Trophoblast cell (in vitro differentiated cells and primary cell): Measurements from ENCODE around the gene ADAMTSL4.

Experiments
- DNase-seq, 2 donors: peaks; one replicate each; pipeline ENCODE4 v3.0.0-alpha.2; 2016
- H2AFZ ChIP-seq: 2 replicates; pipeline ENCODE4 v1.6.1; 2013; ENCODE audit warnings: low read length, moderate library complexity, mild to moderate bottlenecking; ENCODE audit not compliant: insufficient read depth, poor library complexity
- H2AK5ac ChIP-seq: 2 replicates; pipeline ENCODE4 v1.6.1; 2013; ENCODE audit warnings: mild to moderate bottlenecking, low read length
- H2BK120ac ChIP-seq: 2 replicates; pipeline ENCODE4 v1.6.1; 2013; ENCODE audit warnings: low read length, mild to moderate bottlenecking, moderate library complexity; ENCODE audit not compliant: insufficient read depth, poor library complexity
- H2BK12ac ChIP-seq: 2 replicates; pipeline ENCODE4 v1.6.1; 2013; ENCODE audit warnings: mild to moderate bottlenecking, low read length, moderate library complexity
- H2BK5ac ChIP-seq: 2 replicates; pipeline ENCODE4 v1.6.1; 2013; ENCODE audit warnings: low read length, low read depth, moderate library complexity, mild to moderate bottlenecking; ENCODE audit not compliant: poor library complexity
- H3K14ac ChIP-seq: 2 replicates; pipeline ENCODE4 v1.6.1; 2013; ENCODE audit warnings: mild to moderate bottlenecking, low read length
- H3K18ac ChIP-seq: 2 replicates; pipeline ENCODE4 v1.6.1; 2013; ENCODE audit warnings: mild to moderate bottlenecking, low read length
- H3K23ac ChIP-seq: 2 replicates; pipeline ENCODE4 v1.6.1; 2013; ENCODE audit warnings: low read length
- H3K27ac ChIP-seq: 2 replicates; pipeline ENCODE4 v1.5.1; 2013; ENCODE audit warnings: low read depth, mild to moderate bottlenecking, inconsistent platforms, low read length, moderate library complexity
- H3K27me3 ChIP-seq: 2 replicates; pipeline ENCODE4 v1.6.1; 2013; ENCODE audit warnings: inconsistent platforms, mild to moderate bottlenecking, low read length, moderate library complexity; ENCODE audit not compliant: insufficient read depth
- H3K36me3 ChIP-seq, 2 experiments: 1 replicate in 1 of 2; 2 replicates in 1 of 2; pipeline ENCODE4 v1.6.1; 2013; ENCODE audit warnings: low read length in 2 of 2, mild to moderate bottlenecking in 2 of 2, moderate library complexity in 1 of 2; ENCODE audit not compliant: insufficient read depth in 2 of 2, control insufficient read depth in 1 of 2
- H3K4ac ChIP-seq: 2 replicates; pipeline ENCODE4 v1.6.1; 2013; ENCODE audit warnings: low read depth, mild to moderate bottlenecking, low read length, moderate library complexity
- H3K4me1 ChIP-seq, 2 experiments: 1 replicate in 1 of 2; 2 replicates in 1 of 2; pipeline ENCODE4 v1.6.1; 2013; ENCODE audit warnings: low read length in 2 of 2, mild to moderate bottlenecking in 2 of 2, moderate library complexity in 1 of 2; ENCODE audit not compliant: insufficient read depth in 2 of 2, control insufficient read depth in 1 of 2
- H3K4me2 ChIP-seq: 2 replicates; pipeline ENCODE4 v1.6.1; 2013; ENCODE audit warnings: inconsistent platforms, mild to moderate bottlenecking, low read length, moderate library complexity
- H3K4me3 ChIP-seq: 2 replicates; pipeline ENCODE4 v1.5.1; 2013; ENCODE audit warnings: mild to moderate bottlenecking, low read depth, low read length, inconsistent platforms
- H3K79me1 ChIP-seq: one replicate; pipeline ENCODE4 v1.6.1; 2013; ENCODE audit warnings: low read length
- H3K79me2 ChIP-seq: 2 replicates; pipeline ENCODE4 v1.6.1; 2013; ENCODE audit warnings: low read length, mild to moderate bottlenecking; ENCODE audit not compliant: control insufficient read depth, insufficient read depth, poor library complexity
- H3K9ac ChIP-seq: 2 replicates; pipeline ENCODE4 v1.6.1; 2013; ENCODE audit warnings: mild to moderate bottlenecking, low read length
- H3K9me3 ChIP-seq: 2 replicates; pipeline ENCODE4 v1.6.1; 2013; ENCODE audit warnings: low read depth, mild to moderate bottlenecking, control low read depth, inconsistent platforms, low read length; ENCODE audit not compliant: insufficient read depth
- H4K12ac ChIP-seq: 2 replicates; pipeline ENCODE4 v1.6.1; 2013; ENCODE audit warnings: low read depth, mild to moderate bottlenecking, low read length, moderate library complexity
- H4K8ac ChIP-seq: 2 replicates; pipeline ENCODE4 v1.6.1; 2013; ENCODE audit warnings: low read depth, mild to moderate bottlenecking, low read length, moderate library complexity
- H4K91ac ChIP-seq: one replicate; pipeline ENCODE4 v1.6.1; 2013; ENCODE audit warnings: low read depth, mild to moderate bottlenecking, low read length, moderate library complexity
- WGBS: extraction: QIAGEN DNeasy Blood & Tissue Kit; methylation state at CpG from one replicate; pipeline ENCODE4 v1.1.7; 2013; ENCODE audit warnings: missing lambda C conversion rate; ENCODE audit not compliant: insufficient read length, insufficient coverage; ENCODE audit errors: extremely low coverage; 5-methylcytosine and 5-hydroxymethylcytosine counted together

The ADAMTSL4 gene

DNA sequence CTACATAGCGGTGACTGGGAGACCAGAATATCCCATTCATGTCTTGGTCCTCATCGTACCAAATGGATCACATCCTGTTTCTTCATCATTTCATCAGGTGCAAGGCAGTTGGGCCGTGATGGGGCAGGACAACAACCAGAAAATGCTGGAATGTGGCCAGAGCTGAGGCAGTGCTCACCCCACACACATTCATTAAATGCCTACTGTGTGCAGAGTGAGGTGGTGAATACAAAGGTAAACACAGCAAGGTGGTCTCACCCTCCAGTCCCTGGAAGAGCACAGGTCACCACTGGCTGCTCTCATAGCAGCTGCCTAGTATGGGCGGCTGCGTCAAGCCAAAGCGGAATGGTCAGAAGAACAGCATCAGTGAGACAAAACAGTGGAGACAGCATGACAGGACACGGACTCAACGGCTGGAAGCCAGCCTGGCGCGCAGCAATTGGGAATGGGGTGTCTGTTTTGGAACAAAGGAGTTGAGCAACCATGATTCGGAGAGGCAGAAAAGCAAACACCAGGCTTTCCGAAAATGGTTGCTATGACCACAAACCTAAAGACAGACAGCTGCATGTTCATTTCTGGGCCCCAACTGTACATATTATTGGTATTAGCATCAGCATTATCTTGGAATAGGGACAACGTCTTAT, 5.6 kb upstream of the ADAMTSL4 start:
- H3K36me3 ChIP-seq: no peaks in the 10 kb centered on the region
- H4K12ac ChIP-seq: no peak overlapping the region
- no peak overlapping the region for H3K4me2 ChIP-seq
- DNase-seq: no peak
- H4K8ac ChIP-seq: no peak overlapping the region
- no peak overlapping the region for H3K9ac ChIP-seq
- H3K79me2 ChIP-seq: peaks cover under 1% of the 10 kb centered on the region
- peak overlapping the region; percentile 82 for H3K23ac ChIP-seq
- H3K9me3 ChIP-seq: no peaks in the 10 kb centered on the region
- H3K14ac ChIP-seq: no peak overlapping the region
- no peak overlapping the region for H2BK120ac ChIP-seq
- no peak overlapping the region for H3K4me3 ChIP-seq
- no peak overlapping the region for H3K27ac ChIP-seq
- H3K18ac ChIP-seq: no peak overlapping the region
- H2BK5ac ChIP-seq: no peak overlapping the region
- H2AFZ ChIP-seq: no peak overlapping the region
- H3K79me1 ChIP-seq: peaks cover 4% of the 10 kb centered on the region
- no peak overlapping the region for H2AK5ac ChIP-seq
- H3K4me1 ChIP-seq: peaks cover 2 to 3% of the 10 kb centered on the region in 2 experiments
- H4K91ac ChIP-seq: no peak overlapping the region
- no peaks in the 10 kb centered on the region for H3K27me3 ChIP-seq
- no peak overlapping the region for H3K4ac ChIP-seq
- no CpG with 5 or more reads among the region's 13 CpGs for WGBS
- no peak overlapping the region for H2BK12ac ChIP-seq

- H3K9me3 ChIP-seq: no peaks in the 10 kb centered on the region
- H2BK12ac ChIP-seq: no peak overlapping the region
- peaks cover 4% of the 10 kb centered on the region for H3K79me2 ChIP-seq
- H3K4me3 ChIP-seq: no peak overlapping the region
- no peak overlapping the region for H3K18ac ChIP-seq
- no CpG with 5 or more reads among the region's 3 CpGs for WGBS
- no peak overlapping the region for H2AFZ ChIP-seq
- no peak overlapping the region for H4K91ac ChIP-seq
- no peak for DNase-seq
- H3K79me1 ChIP-seq: peaks cover 6% of the 10 kb centered on the region
- no peak overlapping the region for H2BK5ac ChIP-seq
- H4K8ac ChIP-seq: no peak overlapping the region
- peaks cover 0 to 2% of the 10 kb centered on the region in 2 experiments for H3K4me1 ChIP-seq
- no peaks in the 10 kb centered on the region for H3K36me3 ChIP-seq
- H3K23ac ChIP-seq: no peak overlapping the region
- H3K4me2 ChIP-seq: no peak overlapping the region
- H2AK5ac ChIP-seq: no peak overlapping the region
- H3K4ac ChIP-seq: no peak overlapping the region
- no peak overlapping the region for H4K12ac ChIP-seq
- H3K9ac ChIP-seq: no peak overlapping the region
- no peaks in the 10 kb centered on the region for H3K27me3 ChIP-seq
- no peak overlapping the region for H2BK120ac ChIP-seq
- no peak overlapping the region for H3K14ac ChIP-seq
- no peak overlapping the region for H3K27ac ChIP-seq
These were observed 5.0 kb upstream of the ADAMTSL4 start for GRCh38 chr1:150544204-150544603.

DNA sequence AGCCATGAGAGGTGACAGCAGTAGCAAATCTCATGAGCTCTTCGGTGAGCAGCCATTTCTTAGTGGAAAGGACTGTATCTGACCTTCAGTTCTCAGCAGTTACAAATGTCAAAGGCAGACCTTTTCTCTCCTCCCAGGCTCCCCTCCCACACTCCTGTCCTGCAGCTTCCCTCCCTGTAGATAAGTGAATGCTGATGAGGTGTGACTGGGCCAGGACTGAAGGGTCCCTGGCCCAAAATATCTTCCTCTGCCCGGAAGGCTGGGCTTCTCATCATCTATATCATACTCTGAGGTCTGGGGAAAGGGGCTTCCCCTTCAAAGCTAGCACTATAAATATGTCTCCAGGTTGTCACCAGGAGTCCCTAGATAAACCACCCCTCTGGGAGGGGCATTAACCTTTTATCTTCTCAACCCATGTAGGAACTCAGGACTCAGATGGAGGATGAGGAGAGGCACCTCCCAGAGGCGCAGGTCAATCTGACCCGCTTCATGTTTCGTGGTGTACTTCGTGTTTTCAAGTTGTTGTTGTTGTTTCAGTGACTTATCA, 3.6 kb upstream of the ADAMTSL4 start:
- Histone ChIP-seq H3K4me1 (peaks cover 9 to 13% of the 10 kb centered on the region in 2 experiments), H3K4ac (no peak overlapping the region), H4K8ac (no peak overlapping the region), H4K12ac (no peak overlapping the region), H2AFZ (no peak overlapping the region), H3K14ac (no peak overlapping the region), H4K91ac (no peak overlapping the region), H3K9me3 (no peaks in the 10 kb centered on the region), H2BK12ac (no peak overlapping the region), H3K27me3 (no peaks in the 10 kb centered on the region), H3K36me3 (no peaks in the 10 kb centered on the region), H2AK5ac (no peak overlapping the region), H2BK120ac (no peak overlapping the region), H3K79me1 (peaks cover 16% of the 10 kb centered on the region), H3K23ac (no peak overlapping the region), H3K18ac (no peak overlapping the region), H3K79me2 (peaks cover 7% of the 10 kb centered on the region), H2BK5ac (no peak overlapping the region), H3K4me2 (no peak overlapping the region), H3K4me3 (no peak overlapping the region), H3K27ac (no peak overlapping the region), H3K9ac (no peak overlapping the region)
- DNase-seq: no peak
- WGBS: no CpG with 5 or more reads among the region's 6 CpGs

DNA sequence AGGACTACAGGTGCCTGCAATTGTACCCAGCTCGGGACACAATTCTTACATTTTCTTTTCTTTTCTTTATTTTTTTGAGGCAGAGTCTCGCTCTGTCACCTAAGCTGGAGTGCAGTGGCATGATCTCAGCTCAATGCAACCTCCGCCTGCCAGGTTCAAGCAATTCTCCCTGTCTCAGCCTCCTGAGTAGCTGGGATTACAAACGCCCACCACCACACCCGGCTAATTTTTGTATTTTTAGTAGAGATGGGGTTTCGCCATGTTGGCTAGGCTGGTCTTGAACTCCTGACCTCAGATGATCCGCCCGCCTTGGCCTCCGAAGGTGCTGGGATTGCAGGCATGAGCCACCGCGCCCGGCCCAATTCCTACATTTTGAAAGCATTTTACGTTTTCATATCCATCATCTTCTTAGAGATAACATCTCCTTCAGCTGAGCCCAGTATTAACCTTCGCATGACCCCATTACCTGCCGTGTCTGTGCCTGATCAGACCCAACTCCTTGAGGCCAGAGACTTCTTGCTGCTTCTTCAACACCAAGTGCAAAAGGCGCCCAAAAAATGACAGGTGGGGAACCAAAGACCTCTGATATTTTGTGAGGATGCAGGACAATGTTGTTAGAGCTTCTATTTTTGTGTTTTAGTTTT, 2.8 kb upstream of the ADAMTSL4 start:
- H3K18ac ChIP-seq: no peak overlapping the region
- WGBS: no CpG with 5 or more reads among the region's 16 CpGs
- no peak overlapping the region for H3K27ac ChIP-seq

More for the DNA sequence above, 2.8 kb upstream of the ADAMTSL4 start:
- no peak overlapping the region for H3K4me3 ChIP-seq
- H2BK5ac ChIP-seq: no peak overlapping the region
- no peak overlapping the region for H2BK120ac ChIP-seq
- H4K91ac ChIP-seq: no peak overlapping the region
- H3K4me2 ChIP-seq: no peak overlapping the region
- H4K8ac ChIP-seq: no peak overlapping the region
- DNase-seq: no peak
- H3K4ac ChIP-seq: no peak overlapping the region
- H3K14ac ChIP-seq: no peak overlapping the region
- peaks cover 22% of the 10 kb centered on the region for H3K79me1 ChIP-seq
- no peaks in the 10 kb centered on the region for H3K27me3 ChIP-seq
- H3K79me2 ChIP-seq: peaks cover 7% of the 10 kb centered on the region
- H3K23ac ChIP-seq: no peak overlapping the region
- H2BK12ac ChIP-seq: no peak overlapping the region
- peaks cover 17 to 21% of the 10 kb centered on the region in 2 experiments for H3K4me1 ChIP-seq
- no peaks in the 10 kb centered on the region for H3K36me3 ChIP-seq
- no peak overlapping the region for H3K9ac ChIP-seq
- no peak overlapping the region for H4K12ac ChIP-seq
- no peak overlapping the region for H2AK5ac ChIP-seq
- no peaks in the 10 kb centered on the region for H3K9me3 ChIP-seq
- no peak overlapping the region for H2AFZ ChIP-seq
